ENCODE measurements around the gene JCAD. TPM values are rescaled to one million over a fixed set of nuclear protein-coding genes. Genes with fewer than 3 reads are reported as not detected.

Gene JCAD
- polyA plus RNA-seq, 1 donor from 2014 or later = 2.3 TPM

DNA sequence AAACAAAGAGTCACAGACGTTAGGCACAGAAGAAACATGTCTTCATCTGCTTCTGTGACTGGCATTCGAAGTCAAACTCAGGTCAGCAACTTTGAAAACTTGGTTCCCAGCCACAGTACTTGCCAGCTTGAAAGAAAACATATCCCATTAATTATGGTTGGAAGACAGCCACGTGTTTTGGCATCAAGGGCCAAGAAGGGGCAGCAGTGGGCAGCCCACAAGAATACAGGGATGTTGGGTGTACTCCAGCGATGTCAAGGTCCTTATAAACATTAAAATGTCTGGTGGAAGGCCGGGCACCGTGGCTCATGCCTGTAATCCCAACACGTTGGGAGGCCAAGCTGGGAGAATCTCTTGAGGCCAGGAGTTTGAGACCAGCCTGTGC is 29.5 kb downstream of the JCAD start:
- H3K79me2 ChIP-seq (replicated peaks; ENCODE audit: insufficient read depth, low read length) = no peaks in the 10 kb centered on the region
- TF ChIP-seq EZH2 (IDR thresholded peaks at IDR 0.05; ENCODE audit: borderline replicate concordance, insufficient read depth, low read length, poor library complexity, severe bottlenecking) (no peak), TAF1 (IDR thresholded peaks at IDR 0.05; ENCODE audit: low read depth) (no peak), REST (IDR thresholded peaks at IDR 0.05; ENCODE audit: borderline replicate concordance) (no peak), EP300 (conservative IDR thresholded peaks at IDR 0.05; ENCODE audit: poor library complexity, severe bottlenecking) (no peak), MXI1 (conservative IDR thresholded peaks at IDR 0.05; ENCODE audit: poor library complexity, severe bottlenecking) (no peak), RAD21 (conservative IDR thresholded peaks at IDR 0.05) (no peak), SMC3 (conservative IDR thresholded peaks at IDR 0.05; ENCODE audit: poor library complexity) (no peak)
- TF ChIP-seq, protein P1, sequence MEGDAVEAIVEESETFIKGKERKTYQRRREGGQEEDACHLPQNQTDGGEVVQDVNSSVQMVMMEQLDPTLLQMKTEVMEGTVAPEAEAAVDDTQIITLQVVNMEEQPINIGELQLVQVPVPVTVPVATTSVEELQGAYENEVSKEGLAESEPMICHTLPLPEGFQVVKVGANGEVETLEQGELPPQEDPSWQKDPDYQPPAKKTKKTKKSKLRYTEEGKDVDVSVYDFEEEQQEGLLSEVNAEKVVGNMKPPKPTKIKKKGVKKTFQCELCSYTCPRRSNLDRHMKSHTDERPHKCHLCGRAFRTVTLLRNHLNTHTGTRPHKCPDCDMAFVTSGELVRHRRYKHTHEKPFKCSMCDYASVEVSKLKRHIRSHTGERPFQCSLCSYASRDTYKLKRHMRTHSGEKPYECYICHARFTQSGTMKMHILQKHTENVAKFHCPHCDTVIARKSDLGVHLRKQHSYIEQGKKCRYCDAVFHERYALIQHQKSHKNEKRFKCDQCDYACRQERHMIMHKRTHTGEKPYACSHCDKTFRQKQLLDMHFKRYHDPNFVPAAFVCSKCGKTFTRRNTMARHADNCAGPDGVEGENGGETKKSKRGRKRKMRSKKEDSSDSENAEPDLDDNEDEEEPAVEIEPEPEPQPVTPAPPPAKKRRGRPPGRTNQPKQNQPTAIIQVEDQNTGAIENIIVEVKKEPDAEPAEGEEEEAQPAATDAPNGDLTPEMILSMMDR (IDR thresholded peaks at IDR 0.05; ENCODE audit: poor library complexity, severe bottlenecking) = no peak
- H3K4me3 ChIP-seq (ENCODE audit: low read length) = no peak overlapping the region
- H3K9me3 ChIP-seq (ENCODE audit: low read length) = no peaks in the 10 kb centered on the region
- no peaks in the 10 kb centered on the region for H3K9me2 ChIP-seq (ENCODE audit: insufficient read depth, low read length)
- no peaks in the 10 kb centered on the region for H4K20me1 ChIP-seq (ENCODE audit: insufficient read depth)
- H3K4me2 ChIP-seq (ENCODE audit: low read length) = no peak overlapping the region
- H3K27me3 ChIP-seq (ENCODE audit: insufficient read depth, low read depth, low read length) = no peaks in the 10 kb centered on the region
- no peaks in the 10 kb centered on the region for H3F3A ChIP-seq (ENCODE audit: insufficient read depth, low read length, poor library complexity, severe bottlenecking)
- no peaks in the 10 kb centered on the region for H3K36me3 ChIP-seq (ENCODE audit: insufficient read depth, low read length)
- no peak overlapping the region for H3K27ac ChIP-seq (ENCODE audit: low read length)
- H3K9ac ChIP-seq (ENCODE audit: low read length) = no peak overlapping the region
- H2AFZ ChIP-seq (ENCODE audit: low read depth, low read length) = no peak overlapping the region

DNA sequence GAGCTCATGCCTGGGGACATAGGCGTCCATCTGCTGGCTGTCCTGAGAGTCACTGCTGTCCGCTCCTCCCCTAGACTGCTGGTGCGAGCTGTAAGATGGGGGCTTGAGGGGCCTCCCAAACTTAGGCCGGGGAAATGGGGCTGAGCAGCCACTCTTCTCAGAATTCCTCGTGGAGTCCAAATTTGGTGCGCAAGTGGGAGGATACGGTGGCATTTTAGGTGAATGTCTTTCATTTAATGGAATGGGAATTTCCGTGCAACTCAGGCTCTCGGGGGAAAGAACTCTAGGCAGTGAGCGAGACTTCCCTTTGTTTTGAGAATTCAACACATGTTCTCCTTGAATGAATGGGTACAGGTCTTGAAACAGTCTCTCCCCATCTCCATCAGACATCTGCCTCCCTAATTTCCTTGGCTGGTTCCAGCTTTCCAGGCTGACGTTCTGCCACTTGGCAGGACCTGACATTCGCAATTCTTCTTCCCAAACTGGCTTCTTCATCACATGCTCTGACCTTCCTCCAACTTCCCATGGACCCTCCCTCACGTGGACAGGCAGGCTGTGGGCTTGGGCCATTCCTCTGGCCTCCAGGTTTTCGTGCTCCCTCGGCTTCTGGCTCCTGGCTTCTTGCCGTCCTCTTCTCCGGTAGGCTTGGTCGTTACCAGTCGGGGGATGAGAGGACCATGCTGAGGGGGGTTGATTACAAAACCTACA is 30.1 kb downstream of the JCAD start:
- H3K9me3 ChIP-seq (ENCODE audit: low read length) = no peaks in the 10 kb centered on the region
- no peaks in the 10 kb centered on the region for H3K9me2 ChIP-seq (ENCODE audit: insufficient read depth, low read length)
- no peak overlapping the region for H3K27ac ChIP-seq (ENCODE audit: low read length)
- no peaks in the 10 kb centered on the region for H4K20me1 ChIP-seq (ENCODE audit: insufficient read depth)
- no peak overlapping the region for H3K4me2 ChIP-seq (ENCODE audit: low read length)
- H3K79me2 ChIP-seq (replicated peaks; ENCODE audit: insufficient read depth, low read length) = no peaks in the 10 kb centered on the region
- no peaks in the 10 kb centered on the region for H3F3A ChIP-seq (ENCODE audit: insufficient read depth, low read length, poor library complexity, severe bottlenecking)
- TF ChIP-seq TAF1 (IDR thresholded peaks at IDR 0.05; ENCODE audit: low read depth) = no peak
- TF ChIP-seq RAD21 (conservative IDR thresholded peaks at IDR 0.05) = no peak
- TF ChIP-seq POLR2AphosphoS5 (IDR thresholded peaks at IDR 0.05) = no peak
- H3K36me3 ChIP-seq (ENCODE audit: insufficient read depth, low read length) = no peaks in the 10 kb centered on the region
- no peak overlapping the region for H3K9ac ChIP-seq (ENCODE audit: low read length)
- no peak overlapping the region for H2AFZ ChIP-seq (ENCODE audit: low read depth, low read length)
- H3K27me3 ChIP-seq (ENCODE audit: insufficient read depth, low read depth, low read length) = no peaks in the 10 kb centered on the region
- H3K4me3 ChIP-seq (ENCODE audit: low read length) = no peak overlapping the region
